ENCODE data around the gene MRS2.
"Not testable (repeated sequence)": the region's sequence is repeated elsewhere in the genome, so short reads cannot be mapped to it uniquely, and the experiment has no call there.

The MRS2 gene

GRCh38 chr6:24391208-24391607, 11.5 kb upstream of the MRS2 start:
- DNase-seq: no peak

GRCh38 chr6:24391756-24392405, 10.9 kb upstream of the MRS2 start:
- no peak for DNase-seq

DNA sequence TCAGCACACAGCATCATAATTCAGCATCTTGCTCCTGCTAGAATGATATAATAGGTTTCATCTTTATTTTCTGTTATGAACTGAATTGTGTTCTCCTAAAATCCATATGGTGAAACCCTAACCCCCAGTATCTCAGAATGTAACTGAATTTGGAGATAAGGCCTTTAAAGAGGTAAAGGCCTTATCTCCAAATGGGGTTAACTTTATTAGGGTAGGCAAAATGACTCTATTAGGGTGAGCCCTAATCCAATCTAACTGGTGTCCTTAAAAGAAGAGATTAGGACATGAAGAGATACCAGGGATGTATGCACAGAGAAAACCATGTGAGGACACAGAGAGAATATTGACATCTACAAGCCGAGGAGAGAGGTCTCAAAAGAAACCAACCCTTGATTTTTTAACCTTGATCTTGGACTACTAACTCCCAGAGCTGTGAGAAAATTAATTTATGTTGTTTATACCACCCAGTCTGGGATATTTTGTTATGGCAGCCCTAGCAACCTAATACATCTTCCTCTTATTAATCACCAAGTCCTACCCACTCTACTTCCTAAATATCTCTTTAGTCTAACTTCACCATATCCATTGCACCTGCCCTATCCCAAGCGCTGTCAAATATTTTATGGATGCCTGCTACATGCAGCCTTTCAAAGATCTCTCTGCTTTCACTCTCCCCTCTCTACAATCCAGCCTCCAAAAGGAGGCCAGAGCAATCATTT, 8.5 kb upstream of the MRS2 start:
- no peak for DNase-seq

GRCh38 chr6:24394780-24395437, 7.8 kb upstream of the MRS2 start:
- no peak for DNase-seq

DNA sequence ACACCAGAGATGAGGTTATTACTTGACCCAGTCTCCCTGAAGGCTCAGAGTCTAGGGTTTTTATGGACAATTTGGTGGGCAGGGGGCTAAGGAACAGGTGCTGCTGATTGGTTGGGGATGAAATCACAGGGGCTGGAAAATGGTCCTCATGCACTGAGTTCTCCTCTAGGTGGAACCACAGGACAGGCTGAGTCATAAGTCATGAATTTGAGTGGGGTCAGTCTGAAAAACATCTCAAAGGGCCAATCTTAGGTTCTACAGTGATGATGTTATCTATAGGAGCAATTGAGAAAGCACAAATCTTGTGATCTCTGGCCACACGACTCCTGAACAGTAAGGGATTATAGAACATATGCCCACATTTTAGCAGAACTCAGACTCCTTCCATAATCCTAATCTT, 5.9 kb upstream of the MRS2 start:
- DNase-seq: no peak

- no peak for DNase-seq
These were observed 5.1 kb upstream of the MRS2 start for GRCh38 chr6:24397631-24398030.

DNA sequence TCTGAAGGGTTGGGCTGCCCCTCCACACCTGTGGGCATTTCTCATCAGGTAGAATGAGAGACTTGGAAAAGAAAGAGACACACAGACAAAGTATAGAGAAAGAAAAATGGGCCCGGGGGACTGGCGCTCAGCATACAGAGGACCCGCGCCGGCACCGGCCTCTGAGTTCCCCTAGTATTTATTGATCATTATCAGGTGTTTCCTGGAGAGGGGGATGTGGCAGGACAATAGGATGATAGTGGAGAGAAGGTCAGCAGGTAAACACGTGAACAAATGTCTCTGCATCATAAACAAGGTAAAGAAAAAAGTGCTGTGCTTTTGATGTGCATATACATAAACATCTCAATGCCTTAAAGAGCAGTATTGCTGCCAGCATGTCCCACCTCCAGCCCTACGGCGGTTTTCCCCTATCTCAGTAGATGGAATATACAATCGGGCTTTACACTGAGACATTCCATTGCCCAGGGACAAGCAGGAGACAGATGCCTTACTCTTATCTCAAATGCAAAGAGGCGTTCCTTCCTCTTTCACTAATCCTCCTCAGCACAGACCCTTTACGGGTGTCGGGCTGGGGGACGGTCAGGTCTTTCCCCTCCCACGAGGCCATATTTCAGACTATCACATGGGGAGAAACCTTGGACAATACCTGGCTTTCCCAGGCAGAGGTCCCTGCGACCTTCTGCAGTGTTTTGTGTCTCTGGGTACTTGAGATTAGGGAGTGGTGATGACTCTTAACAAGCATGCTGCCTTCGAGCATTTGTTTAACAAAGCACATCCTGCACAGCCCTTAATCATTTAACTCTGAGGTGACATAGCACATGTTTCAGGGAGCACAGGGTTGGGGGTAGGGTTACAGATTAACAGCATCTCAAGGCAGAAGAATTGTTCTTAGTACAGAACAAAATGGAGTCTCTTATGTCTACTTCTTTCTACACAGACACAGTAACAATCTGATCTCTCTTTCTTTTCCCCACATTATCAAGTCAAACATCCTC, 2.4 kb upstream of the MRS2 start:
- DNase-seq: not testable (repeated sequence)

DNA sequence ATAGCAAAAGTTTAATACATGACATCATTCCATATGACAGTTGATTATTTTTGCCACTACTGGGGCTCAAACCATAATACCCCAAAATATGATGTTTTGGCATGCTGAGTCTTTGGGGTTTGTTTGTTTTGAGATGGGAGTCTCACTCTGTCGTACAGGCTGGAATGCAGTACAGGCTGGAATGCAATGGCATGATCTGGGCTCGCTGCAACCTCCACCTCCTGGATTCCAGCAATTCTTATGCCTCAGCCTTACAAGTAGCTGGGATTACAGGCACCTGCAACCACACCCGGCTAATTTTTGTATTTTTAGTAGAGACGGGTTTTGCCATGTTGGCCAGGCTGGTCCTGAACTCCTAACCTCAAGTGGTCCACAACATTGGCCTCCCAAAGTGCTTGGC, 1.3 kb upstream of the MRS2 start:
- DNase-seq: no peak

- no peak for DNase-seq
These were observed 727 bp downstream of the MRS2 start for GRCh38 chr6:24403501-24403824.

GRCh38 chr6:24405262-24405661, 2.5 kb downstream of the MRS2 start:
- DNase-seq: no peak

- DNase-seq: no peak
These were observed 6.1 kb downstream of the MRS2 start for GRCh38 chr6:24408719-24409410.

DNA sequence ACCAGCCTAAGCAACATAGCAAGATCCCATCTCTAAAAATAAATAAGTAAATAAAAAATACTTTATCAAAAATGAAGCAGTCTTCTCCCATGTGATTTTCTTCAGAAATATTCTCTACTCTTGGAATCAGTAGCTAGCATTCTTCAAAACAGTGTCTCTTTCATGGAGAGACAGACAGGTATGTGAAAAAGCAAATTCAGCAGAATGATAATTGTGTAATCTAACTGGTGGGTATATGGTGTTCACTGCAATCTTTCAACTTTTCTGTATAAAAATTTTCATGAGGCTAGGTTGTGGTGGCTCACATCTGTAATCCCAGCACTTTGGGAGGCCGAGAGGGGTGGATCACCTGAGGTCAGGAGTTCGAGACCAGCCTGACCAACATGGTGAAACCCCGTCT, 7.9 kb downstream of the MRS2 start:
- DNase-seq: no peak

- DNase-seq: no peak
These were observed 9.6 kb downstream of the MRS2 start for GRCh38 chr6:24412294-24412693.

GRCh38 chr6:24414531-24414930, 11.8 kb downstream of the MRS2 start:
- not testable (repeated sequence) for DNase-seq

DNA sequence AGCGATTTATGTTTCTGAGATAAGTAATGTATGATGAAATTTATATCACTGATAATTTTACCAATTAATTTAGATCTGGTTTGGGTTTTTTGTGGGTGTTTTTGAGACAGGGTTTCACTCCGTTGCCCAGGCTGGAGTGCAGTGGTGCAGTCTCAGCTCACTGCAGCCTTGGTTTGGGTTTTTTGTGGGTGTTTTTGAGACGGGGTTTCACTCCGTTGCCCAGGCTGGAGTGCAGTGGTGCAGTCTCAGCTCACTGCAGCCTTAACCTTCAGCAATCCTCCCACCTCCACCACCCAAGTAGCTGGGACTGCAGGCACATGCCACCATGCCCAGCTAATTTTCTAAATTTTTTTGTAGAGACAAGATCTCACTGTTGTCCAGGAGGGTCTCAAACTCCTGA, 13.0 kb downstream of the MRS2 start:
- no peak for DNase-seq

GRCh38 chr6:24419526-24419925, 16.8 kb downstream of the MRS2 start:
- no peak for DNase-seq

- no peak for DNase-seq
These were observed 22.4 kb downstream of the MRS2 start for GRCh38 chr6:24425091-24425490.

- DNase-seq: no peak
These were observed 24.2 kb downstream of the MRS2 start for GRCh38 chr6:24426729-24427446.

DNA sequence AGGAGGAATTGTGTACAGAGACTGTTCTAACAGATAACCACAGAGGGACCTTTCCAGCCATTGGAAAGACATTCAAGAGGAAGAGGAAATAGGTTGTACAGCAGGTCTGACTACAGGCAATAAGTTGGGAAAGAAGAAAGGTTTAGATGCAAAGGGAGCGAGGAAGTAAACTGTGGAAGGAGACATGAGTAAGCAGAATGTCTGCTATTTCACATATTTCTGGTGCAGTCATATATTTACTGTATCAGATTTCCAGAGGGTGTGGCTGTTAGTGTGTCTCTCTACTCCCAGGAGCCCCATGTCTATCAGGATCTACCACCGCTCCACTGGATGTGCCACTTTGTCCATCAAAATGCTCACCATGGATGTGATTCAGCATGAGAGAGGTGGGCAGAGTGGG, 25.9 kb downstream of the MRS2 start:
- DNase-seq: no peak

DNA sequence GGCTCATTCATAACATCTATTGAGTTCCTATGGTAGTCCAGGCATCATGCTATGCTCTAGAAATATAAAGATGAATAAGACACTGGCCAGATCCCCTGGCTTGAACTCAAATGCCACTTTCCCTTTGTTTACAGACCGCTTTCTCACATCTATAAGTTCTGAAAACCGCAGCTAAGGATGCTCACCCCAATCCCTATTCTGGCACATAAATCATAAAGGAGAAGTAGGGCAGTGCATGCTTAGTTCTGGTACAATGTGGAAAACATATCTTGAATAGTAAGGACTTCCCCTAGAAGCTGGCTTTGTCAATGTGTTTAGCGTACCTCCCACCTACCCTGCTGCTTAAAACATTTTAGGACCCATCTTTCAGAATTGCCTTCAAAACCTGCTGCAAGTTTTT, 26.4 kb downstream of the MRS2 start:
- DNase-seq: no peak

- no peak for DNase-seq
These were observed 27.4 kb downstream of the MRS2 start for GRCh38 chr6:24430086-24430485.

DNA sequence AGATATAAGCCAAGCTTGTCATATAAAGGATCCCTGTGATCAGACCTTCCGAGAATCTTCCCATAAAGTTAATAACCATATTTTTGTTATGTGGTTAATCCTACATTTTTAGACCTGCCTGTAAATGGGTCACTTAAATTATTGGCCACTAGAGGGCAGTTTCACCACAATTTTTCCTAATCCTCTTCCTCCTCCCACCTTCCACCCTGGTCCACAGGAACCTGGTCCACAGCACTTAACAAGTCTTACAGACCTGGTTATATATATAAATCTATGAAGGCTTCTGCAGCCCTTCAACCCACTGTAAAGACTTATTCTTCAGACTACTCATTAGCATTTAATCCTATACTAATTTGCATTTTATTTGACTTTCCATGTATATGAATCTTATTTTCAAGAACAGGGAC, 28.3 kb downstream of the MRS2 start:
- peak in 1 of 2 experiments; percentile 5 for DNase-seq
